GM23248 (cell line): ENCODE results near the gene RGPD5. TPM values are rescaled to one million over a fixed set of nuclear protein-coding genes. Genes with fewer than 3 reads are reported as not detected.
"Not testable (repeated sequence)": the region's sequence is repeated elsewhere in the genome, so short reads cannot be mapped to it uniquely, and the experiment has no call there.

Source experiments
- DNase-seq: peaks from one replicate; pipeline ENCODE4 v3.0.0-alpha.2; 2015
- H2AFZ ChIP-seq: fragments of 200-600 bp; sonication (generic); 2 replicates; pipeline ENCODE4 v1.6.1; 2016; ENCODE audit warnings: antibody characterized with exemption
- H3F3A ChIP-seq: fragments of 200-600 bp; sonication (generic); 2 replicates; pipeline ENCODE4 v1.6.1; 2016; ENCODE audit warnings: mild to moderate bottlenecking, antibody characterized with exemption, mixed run types; ENCODE audit not compliant: insufficient read depth
- H3K27ac ChIP-seq: fragments of 200-600 bp; sonication (generic); 2 replicates; pipeline ENCODE4 v1.5.1; 2016; ENCODE audit warnings: mild to moderate bottlenecking
- H3K27me3 ChIP-seq: fragments of 200-600 bp; sonication (generic); replicated peaks from 2 replicates; pipeline ENCODE4 v1.6.1; 2016; ENCODE audit warnings: mild to moderate bottlenecking; ENCODE audit not compliant: insufficient read depth
- H3K36me3 ChIP-seq: fragments of 200-600 bp; sonication (generic); 2 replicates; pipeline ENCODE4 v1.6.1; 2016; ENCODE audit warnings: low read depth, mild to moderate bottlenecking
- H3K4me1 ChIP-seq: fragments of 200-600 bp; sonication (generic); 2 replicates; pipeline ENCODE4 v1.6.1; 2016; ENCODE audit warnings: mild to moderate bottlenecking; ENCODE audit not compliant: insufficient read depth
- H3K4me2 ChIP-seq: fragments of 200-600 bp; sonication (generic); one replicate; pipeline ENCODE4 v1.6.1; 2016; ENCODE audit warnings: mild to moderate bottlenecking; ENCODE audit not compliant: unreplicated experiment
- H3K4me3 ChIP-seq: fragments of 200-600 bp; sonication (generic); 2 replicates; pipeline ENCODE4 v1.5.1; 2016; ENCODE audit warnings: mild to moderate bottlenecking
- H3K79me2 ChIP-seq: fragments of 200-600 bp; sonication (generic); 2 replicates; pipeline ENCODE4 v1.6.1; 2016; ENCODE audit warnings: mild to moderate bottlenecking; ENCODE audit not compliant: insufficient read depth
- H3K9ac ChIP-seq: fragments of 200-600 bp; sonication (generic); 2 replicates; pipeline ENCODE4 v1.6.1; 2016; ENCODE audit warnings: mild to moderate bottlenecking
- H3K9me2 ChIP-seq: fragments of 200-600 bp; sonication (generic); 2 replicates; pipeline ENCODE4 v1.6.1; 2016; ENCODE audit warnings: mixed run types, mild to moderate bottlenecking, moderate library complexity; ENCODE audit not compliant: insufficient read depth
- H3K9me3 ChIP-seq: fragments of 200-600 bp; sonication (generic); one replicate; pipeline ENCODE4 v1.6.1; 2017; ENCODE audit warnings: low read depth
- H4K20me1 ChIP-seq: fragments of 200-600 bp; sonication (generic); 2 replicates; pipeline ENCODE4 v1.6.0; 2016; ENCODE audit not compliant: insufficient read depth
- WGBS, 2 experiments: methylation state at CpG; one replicate each; pipeline ENCODE4 v1.1.6; 2015 to 2017; ENCODE audit warnings: low lambda C conversion rate in 2 of 2, low coverage in 1 of 2; ENCODE audit errors: missing lambda C conversion rate in 2 of 2; 5-methylcytosine and 5-hydroxymethylcytosine counted together
- in situ Hi-C: fragments of 300-500 bp; cut with MboI; formaldehyde crosslinking; loops from 2 replicates; pipeline ENCODE4 v1.15.0; 2020
- polyA plus RNA-seq: library from polyadenylated mRNA; unstranded; fragments of >200 nt; fragmentation: Nextera tagmentation; extraction: Ambion mirVana; gene quantifications from 2 replicates; pipeline ENCODE4 v1.2.1, GENCODE V29; 2016
- total RNA-seq: library from RNA; depleted of rRNA; stranded (reverse); fragments of >200 nt; shearing (Covaris generic); gene quantifications from 2 replicates; pipeline ENCODE4 v1.2.3, GENCODE V29; 2014

The RGPD5 gene
- total and polyA plus RNA-seq, 2 experiments from 2014 or later, result 5.6 to 14.6 TPM

- H3K9me3 ChIP-seq, H3K4me2 ChIP-seq, H3K27me3 ChIP-seq, H3K9ac ChIP-seq, H3K36me3 ChIP-seq, H3F3A ChIP-seq, H3K4me1 ChIP-seq, H3K79me2 ChIP-seq, in situ Hi-C loops, H4K20me1 ChIP-seq, DNase-seq, H3K4me3 ChIP-seq, H3K27ac ChIP-seq, H2AFZ ChIP-seq, H3K9me2 ChIP-seq: not testable (repeated sequence)
- WGBS, 2 experiments, result 56 to 66% methylated on average over 6 of the region's 8 CpGs
Measured at GRCh38 chr2:109766886-109767578, 27.1 kb upstream of the RGPD5 start.

GRCh38 chr2:109768934-109769333, 25.2 kb upstream of the RGPD5 start:
- H3K9ac ChIP-seq, H3K9me3 ChIP-seq, H3F3A ChIP-seq, H3K36me3 ChIP-seq, H3K4me2 ChIP-seq, DNase-seq, in situ Hi-C loops, H3K9me2 ChIP-seq, H3K4me1 ChIP-seq, H3K4me3 ChIP-seq, H4K20me1 ChIP-seq, H3K27me3 ChIP-seq, H2AFZ ChIP-seq, H3K27ac ChIP-seq, H3K79me2 ChIP-seq: not testable (repeated sequence)
- WGBS, 2 experiments, result 94% methylated on average over 6 of the region's 10 CpGs; no CpG with 5 or more reads in 1 of the 2 experiments

GRCh38 chr2:109779118-109779517, 15.0 kb upstream of the RGPD5 start:
- H3K36me3 ChIP-seq, H3K9me3 ChIP-seq, H3K79me2 ChIP-seq, H3K4me2 ChIP-seq, DNase-seq, H4K20me1 ChIP-seq, H3K4me3 ChIP-seq, H3K9ac ChIP-seq, H2AFZ ChIP-seq, H3K27me3 ChIP-seq, H3K27ac ChIP-seq, H3K9me2 ChIP-seq, H3K4me1 ChIP-seq, in situ Hi-C loops, H3F3A ChIP-seq: not testable (repeated sequence)
- WGBS, 2 experiments, result no CpG with 5 or more reads among the region's 2 CpGs

- H3K9ac ChIP-seq, H4K20me1 ChIP-seq, H3K27me3 ChIP-seq, H3K79me2 ChIP-seq, H3K9me2 ChIP-seq, DNase-seq, H3K4me3 ChIP-seq, H3K4me2 ChIP-seq, H3K4me1 ChIP-seq, H3K36me3 ChIP-seq, H3K27ac ChIP-seq, H2AFZ ChIP-seq, H3K9me3 ChIP-seq, in situ Hi-C loops, H3F3A ChIP-seq: not testable (repeated sequence)
- WGBS, 2 experiments, result no CpG with 5 or more reads among the region's 15 CpGs
Measured at GRCh38 chr2:109781147-109781816, 12.8 kb upstream of the RGPD5 start.

- H3K4me2 ChIP-seq, H3K79me2 ChIP-seq, DNase-seq, H3K4me3 ChIP-seq, H3K27ac ChIP-seq, in situ Hi-C loops, H3K27me3 ChIP-seq, H4K20me1 ChIP-seq, H3F3A ChIP-seq, H3K9me3 ChIP-seq, H3K9me2 ChIP-seq, H3K9ac ChIP-seq, H3K4me1 ChIP-seq, H2AFZ ChIP-seq, H3K36me3 ChIP-seq: not testable (repeated sequence)
- no CpG with 5 or more reads among the region's 2 CpGs for WGBS, 2 experiments
Measured at GRCh38 chr2:109782446-109782993, 11.6 kb upstream of the RGPD5 start.

- in situ Hi-C loops, H3K9ac ChIP-seq, H3K27me3 ChIP-seq, H3K4me1 ChIP-seq, H3K79me2 ChIP-seq, H3K9me3 ChIP-seq, H3F3A ChIP-seq, H3K9me2 ChIP-seq, H3K36me3 ChIP-seq, H3K4me2 ChIP-seq, H4K20me1 ChIP-seq, H3K27ac ChIP-seq, H3K4me3 ChIP-seq, DNase-seq, H2AFZ ChIP-seq: not testable (repeated sequence)
- no CpG with 5 or more reads among the region's 12 CpGs for WGBS, 2 experiments
Measured at GRCh38 chr2:109791530-109792279, 2.4 kb upstream of the RGPD5 start.

GRCh38 chr2:109792659-109793058, 1.4 kb upstream of the RGPD5 start:
- H3K4me2 ChIP-seq, H3K9me2 ChIP-seq, H3K9me3 ChIP-seq, H3K27ac ChIP-seq, H3K27me3 ChIP-seq, H3F3A ChIP-seq, H4K20me1 ChIP-seq, H3K79me2 ChIP-seq, H3K36me3 ChIP-seq, H3K4me1 ChIP-seq, H2AFZ ChIP-seq, in situ Hi-C loops, H3K9ac ChIP-seq, DNase-seq, H3K4me3 ChIP-seq: not testable (repeated sequence)
- no CpG with 5 or more reads among the region's 1 CpG for WGBS, 2 experiments
